OCI-LY1 (cell line): ENCODE measurements around the gene TLE6.

ENCODE experiments used
- CTCF ChIP-seq: fragments of 200-600 bp; sonication (generic), shearing (Covaris generic); IDR thresholded peaks from 2 replicates; pipeline ENCODE4 v1.5.1; 2017; ENCODE audit warnings: mild to moderate bottlenecking, antibody characterized with exemption, low read length, moderate library complexity, mixed read lengths
- EZH2 ChIP-seq: fragments of 200-600 bp; sonication (generic), shearing (Covaris generic); IDR thresholded peaks from 2 replicates; pipeline ENCODE4 v1.8.0; 2017; ENCODE audit warnings: borderline replicate concordance, mixed run types, mild to moderate bottlenecking, antibody characterized with exemption, low read length, moderate library complexity, mixed read lengths

- TF ChIP-seq CTCF (no peak), EZH2 (no peak)
These were observed 12.5 kb upstream of the TLE6 start for GRCh38 chr19:2964874-2965273.
